ENCODE data around the gene CPNE4. TPM values are rescaled to one million over a fixed set of nuclear protein-coding genes. Genes with fewer than 3 reads are reported as not detected.

Gene CPNE4
- total and polyA plus RNA-seq, 2 donors (not counting 3 experiments of a cell fraction or from before 2014, with no cell fraction given) = not detected

GRCh38 chr3:131928593-131928992, 106.2 kb downstream of the CPNE4 start:
- DNase-seq (ENCODE audit: low read depth, low spot score) = no peak
- Histone ChIP-seq H3K36me3 (ENCODE audit: control insufficient read depth in 2 of 2, extremely low read depth in 1 of 2, insufficient read depth in 2 of 2, low read length in 2 of 2) (no peaks in the 10 kb centered on the region), H3K27ac (ENCODE audit: insufficient read depth, low read depth, low read length) (no peak overlapping the region), H3K79me2 (ENCODE audit: control insufficient read depth, insufficient read depth, low read length) (no peaks in the 10 kb centered on the region), H2AFZ (ENCODE audit: low read depth, low read length) (no peak overlapping the region), H3K4me2 (ENCODE audit: insufficient read depth, low read length) (no peak overlapping the region), H3K9me1 (replicated peaks; ENCODE audit: control insufficient read depth, extremely low read depth, insufficient read depth, low read length) (no peaks in the 10 kb centered on the region), H3K4me3 (replicated peaks in 1 of 3; ENCODE audit: insufficient read depth in 1 of 3, low read depth in 1 of 3, low read length in 3 of 3) (no peak overlapping the region), H3K4me1 (ENCODE audit: control insufficient read depth, extremely low read depth, insufficient read depth, low read length) (no peaks in the 10 kb centered on the region), H3K9ac (replicated peaks; ENCODE audit: extremely low read depth, insufficient read depth, low read length) (no peak overlapping the region), H4K20me1 (replicated peaks; ENCODE audit: control insufficient read depth, extremely low read depth, insufficient read depth, low read length) (no peaks in the 10 kb centered on the region), H3K9me3 (replicated peaks; ENCODE audit: control insufficient read depth, insufficient read depth, low read length) (no peaks in the 10 kb centered on the region), H3K27me3 (ENCODE audit: control insufficient read depth in 2 of 2, insufficient read depth in 2 of 2, low read length in 2 of 2) (no peaks in the 10 kb centered on the region)
- no peak for TF ChIP-seq POLR2AphosphoS5 (IDR thresholded peaks at IDR 0.05; ENCODE audit: insufficient read depth, low read depth, low read length)
- no peak for TF ChIP-seq EZH2 (IDR thresholded peaks at IDR 0.05; ENCODE audit: borderline replicate concordance, low read depth, low read length, severe bottlenecking)
- no peak for TF ChIP-seq FOS (IDR thresholded peaks at IDR 0.05; ENCODE audit: borderline replicate concordance, insufficient read depth, low read length)
- TF ChIP-seq POLR2A (IDR thresholded peaks at IDR 0.05; ENCODE audit: low read depth, low read length) = no peak
- TF ChIP-seq MYC (IDR thresholded peaks at IDR 0.05; ENCODE audit: low read depth, low read length) = no peak
- TF ChIP-seq CTCF (IDR thresholded peaks at IDR 0.05; ENCODE audit: extremely low read depth in 1 of 2, insufficient read depth in 1 of 2, low read depth in 1 of 2, low read length in 2 of 2) = no peak
- TF ChIP-seq JUN (IDR thresholded peaks at IDR 0.05; ENCODE audit: borderline replicate concordance, insufficient read depth, insufficient read length, low read depth) = no peak
- TF ChIP-seq MAX (IDR thresholded peaks at IDR 0.05; ENCODE audit: insufficient read depth, insufficient read length) = no peak
- no peak for TF ChIP-seq GATA2 (IDR thresholded peaks at IDR 0.05; ENCODE audit: insufficient read depth, insufficient read length, low read depth, low read length)
- ChIA-PET POLR2A (no interaction called here), CTCF (no interaction called here)
- no TSS peak for BruUV-seq (replicated peaks)
- FAIRE-seq = no peak
- intact Hi-C loops (cut with micrococcal nuclease) (no loop called here), dilution Hi-C loops (cut with MboI; ENCODE audit: extremely low pct_ligation_motif_present, low sequenced_read_pairs) (no loop called here)

All from endothelial cell of umbilical vein (primary cell).